ENCODE measurements around the gene MORC3. TPM values are rescaled to one million over a fixed set of nuclear protein-coding genes. Genes with fewer than 3 reads are reported as not detected.

MORC3 gene
- total RNA-seq, 1 donor from 2014 or later = 68.7 TPM

DNA sequence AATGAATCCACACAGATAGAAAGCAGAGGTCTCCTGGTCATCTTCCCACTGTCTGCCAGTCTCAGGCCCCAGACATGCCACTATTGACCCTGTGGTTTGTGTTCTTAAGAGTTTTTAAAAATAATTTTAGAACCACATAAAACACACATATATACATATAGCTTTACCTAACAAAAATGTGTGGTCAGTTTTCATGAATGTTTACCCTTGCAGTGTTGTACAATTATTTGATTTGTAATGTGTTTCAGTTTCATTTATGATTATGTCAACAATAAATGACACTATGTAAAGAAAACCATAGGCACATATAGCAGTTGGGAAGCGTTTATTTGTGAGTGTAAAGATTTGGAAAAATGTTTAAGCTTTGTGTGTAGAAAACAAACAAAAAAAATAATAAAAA lies 82.3 kb downstream of the MORC3 start:
- peaks cover 4% of the 10 kb centered on the region for H3K36me3 ChIP-seq
- no peaks in the 10 kb centered on the region for H3F3A ChIP-seq (ENCODE audit: low read depth)
- no peaks in the 10 kb centered on the region for H3K27me3 Mint-ChIP-seq (ENCODE audit: insufficient read depth, low read depth)
- H3K4me3 Mint-ChIP-seq = no peak overlapping the region
- H3K9ac ChIP-seq = no peak overlapping the region
- H3K27ac Mint-ChIP-seq = no peak overlapping the region
- TF ChIP-seq EZH2phosphoT487 (IDR thresholded peaks at IDR 0.05) = no peak
- TF ChIP-seq, protein P1, sequence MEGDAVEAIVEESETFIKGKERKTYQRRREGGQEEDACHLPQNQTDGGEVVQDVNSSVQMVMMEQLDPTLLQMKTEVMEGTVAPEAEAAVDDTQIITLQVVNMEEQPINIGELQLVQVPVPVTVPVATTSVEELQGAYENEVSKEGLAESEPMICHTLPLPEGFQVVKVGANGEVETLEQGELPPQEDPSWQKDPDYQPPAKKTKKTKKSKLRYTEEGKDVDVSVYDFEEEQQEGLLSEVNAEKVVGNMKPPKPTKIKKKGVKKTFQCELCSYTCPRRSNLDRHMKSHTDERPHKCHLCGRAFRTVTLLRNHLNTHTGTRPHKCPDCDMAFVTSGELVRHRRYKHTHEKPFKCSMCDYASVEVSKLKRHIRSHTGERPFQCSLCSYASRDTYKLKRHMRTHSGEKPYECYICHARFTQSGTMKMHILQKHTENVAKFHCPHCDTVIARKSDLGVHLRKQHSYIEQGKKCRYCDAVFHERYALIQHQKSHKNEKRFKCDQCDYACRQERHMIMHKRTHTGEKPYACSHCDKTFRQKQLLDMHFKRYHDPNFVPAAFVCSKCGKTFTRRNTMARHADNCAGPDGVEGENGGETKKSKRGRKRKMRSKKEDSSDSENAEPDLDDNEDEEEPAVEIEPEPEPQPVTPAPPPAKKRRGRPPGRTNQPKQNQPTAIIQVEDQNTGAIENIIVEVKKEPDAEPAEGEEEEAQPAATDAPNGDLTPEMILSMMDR (IDR thresholded peaks at IDR 0.05) = no peak
- TF ChIP-seq EZH2 (IDR thresholded peaks at IDR 0.05) = no peak
- no peaks in the 10 kb centered on the region for H3K9me3 Mint-ChIP-seq
- no peaks in the 10 kb centered on the region for H3K27me3 ChIP-seq
- no peaks in the 10 kb centered on the region for H3K4me1 Mint-ChIP-seq
- no peak overlapping the region for H3K4me3 ChIP-seq
- peaks cover 22% of the 10 kb centered on the region for H3K36me3 Mint-ChIP-seq
- H3K4me1 ChIP-seq = no peaks in the 10 kb centered on the region
- no peak for DNase-seq (ENCODE audit: low spot score)
- no peaks in the 10 kb centered on the region for H3K9me3 ChIP-seq (ENCODE audit: low read depth)
- no peaks in the 10 kb centered on the region for H3K79me2 ChIP-seq (ENCODE audit: low read depth)
- H3K27ac ChIP-seq = no peak overlapping the region
- no peak overlapping the region for H3K4me2 ChIP-seq
- no peak overlapping the region for H2AFZ ChIP-seq (replicated peaks)
- H4K20me1 ChIP-seq (ENCODE audit: low read depth) = no peaks in the 10 kb centered on the region

DNA sequence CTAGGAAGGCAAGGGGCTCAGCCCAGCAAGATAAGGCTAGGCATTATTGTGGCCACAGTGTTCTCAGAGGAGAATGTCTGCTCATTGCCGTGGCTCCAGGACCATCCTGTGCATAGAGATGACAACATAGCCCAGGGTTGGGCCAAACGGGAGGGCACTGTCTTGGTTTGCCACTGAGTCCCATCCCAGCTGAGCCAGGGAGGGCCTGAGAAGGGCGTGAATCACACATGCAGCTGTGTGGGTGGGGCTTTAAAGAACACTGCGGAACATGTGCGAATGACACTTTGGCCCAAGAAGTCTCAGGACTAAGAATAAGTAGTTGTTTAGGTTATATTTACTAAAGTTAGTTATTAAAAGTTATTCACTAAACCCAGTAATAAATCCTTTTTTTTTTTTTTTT lies 83.7 kb downstream of the MORC3 start:
- no peaks in the 10 kb centered on the region for H3K79me2 ChIP-seq (ENCODE audit: low read depth)
- DNase-seq (ENCODE audit: low spot score) = no peak
- H3K36me3 ChIP-seq = peaks cover under 1% of the 10 kb centered on the region
- no peaks in the 10 kb centered on the region for H3K27me3 Mint-ChIP-seq (ENCODE audit: insufficient read depth, low read depth)
- no peak overlapping the region for H2AFZ ChIP-seq (replicated peaks)
- no peak overlapping the region for H3K9ac ChIP-seq
- H4K20me1 ChIP-seq (ENCODE audit: low read depth) = no peaks in the 10 kb centered on the region
- H3K36me3 Mint-ChIP-seq = peaks cover 23% of the 10 kb centered on the region
- TF ChIP-seq EZH2phosphoT487 (IDR thresholded peaks at IDR 0.05) (no peak), EZH2 (IDR thresholded peaks at IDR 0.05) (no peak)
- TF ChIP-seq, protein P1 (IDR thresholded peaks at IDR 0.05) = no peak
- H3F3A ChIP-seq (ENCODE audit: low read depth) = no peaks in the 10 kb centered on the region
- no peak overlapping the region for H3K27ac Mint-ChIP-seq
- H3K27ac ChIP-seq = no peak overlapping the region
- no peak overlapping the region for H3K4me2 ChIP-seq
- H3K4me3 ChIP-seq = no peak overlapping the region
- no peaks in the 10 kb centered on the region for H3K27me3 ChIP-seq
- H3K4me1 Mint-ChIP-seq = no peaks in the 10 kb centered on the region
- H3K9me3 Mint-ChIP-seq = no peaks in the 10 kb centered on the region
- no peaks in the 10 kb centered on the region for H3K9me3 ChIP-seq (ENCODE audit: low read depth)
- H3K4me1 ChIP-seq = no peaks in the 10 kb centered on the region
- H3K4me3 Mint-ChIP-seq = no peak overlapping the region

DNA sequence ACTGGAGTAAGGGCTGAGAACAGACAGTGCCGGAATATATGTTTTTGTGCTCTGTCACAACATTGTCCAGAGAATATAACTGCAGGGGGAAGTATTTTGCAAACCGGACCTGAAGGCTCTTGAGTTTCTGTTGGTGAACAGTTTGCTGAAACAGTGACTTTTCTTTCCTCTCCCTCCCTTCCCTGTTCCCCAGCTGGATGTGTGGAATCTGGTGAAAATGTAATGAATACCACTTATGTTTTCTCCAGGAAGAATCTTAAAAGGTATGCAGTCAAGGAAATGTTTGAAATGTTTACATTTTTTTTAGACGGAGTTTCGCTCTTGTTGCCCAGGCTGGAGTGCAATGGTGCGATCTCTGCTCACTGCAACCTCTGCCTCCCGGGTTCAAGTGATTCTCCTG lies 88.6 kb downstream of the MORC3 start:
- TF ChIP-seq, protein P1 (IDR thresholded peaks at IDR 0.05) = no peak
- no peak for TF ChIP-seq EZH2 (IDR thresholded peaks at IDR 0.05)
- TF ChIP-seq EZH2phosphoT487 (IDR thresholded peaks at IDR 0.05) = no peak
- Histone ChIP-seq H3K9ac (no peak overlapping the region), H3K9me3 (ENCODE audit: low read depth) (no peaks in the 10 kb centered on the region), H3K27me3 (no peaks in the 10 kb centered on the region), H3K36me3 (no peaks in the 10 kb centered on the region), H3K27ac (no peak overlapping the region), H3K4me1 (no peaks in the 10 kb centered on the region), H2AFZ (replicated peaks) (no peak overlapping the region), H3F3A (ENCODE audit: low read depth) (no peaks in the 10 kb centered on the region), H3K4me2 (no peak overlapping the region), H3K79me2 (ENCODE audit: low read depth) (no peaks in the 10 kb centered on the region), H3K4me3 (no peak overlapping the region), H4K20me1 (ENCODE audit: low read depth) (no peaks in the 10 kb centered on the region)
- H3K4me3 Mint-ChIP-seq = no peak overlapping the region
- no peaks in the 10 kb centered on the region for H3K9me3 Mint-ChIP-seq
- no peak overlapping the region for H3K27ac Mint-ChIP-seq
- peaks cover 32% of the 10 kb centered on the region for H3K36me3 Mint-ChIP-seq
- H3K27me3 Mint-ChIP-seq (ENCODE audit: insufficient read depth, low read depth) = no peaks in the 10 kb centered on the region
- H3K4me1 Mint-ChIP-seq = no peaks in the 10 kb centered on the region
- no peak for DNase-seq (ENCODE audit: low spot score)

Measured in neural progenitor cell (in vitro differentiated cells).